ENCODE measurements around the gene MAGT1. TPM values are rescaled to one million over a fixed set of nuclear protein-coding genes. Genes with fewer than 3 reads are reported as not detected.

The MAGT1 gene
- total and polyA plus RNA-seq, 2 experiments from 2014 or later, result 50.5 to 58.9 TPM

- Histone ChIP-seq H3K9ac (no peak overlapping the region), H3K9me3 (ENCODE audit: low read depth) (no peaks in the 10 kb centered on the region), H3K4me1 (ENCODE audit: insufficient read depth) (no peaks in the 10 kb centered on the region), H3K9me2 (ENCODE audit: insufficient read depth) (no peaks in the 10 kb centered on the region), H3K79me2 (ENCODE audit: insufficient read depth) (no peaks in the 10 kb centered on the region), H3K27me3 (replicated peaks; ENCODE audit: insufficient read depth) (no peaks in the 10 kb centered on the region), H4K20me1 (ENCODE audit: insufficient read depth) (no peaks in the 10 kb centered on the region), H3K4me3 (no peak overlapping the region), H3K4me2 (ENCODE audit: unreplicated experiment) (no peak overlapping the region), H3K36me3 (ENCODE audit: low read depth) (no peaks in the 10 kb centered on the region), H2AFZ (no peak overlapping the region), H3F3A (ENCODE audit: insufficient read depth) (no peaks in the 10 kb centered on the region), H3K27ac (no peak overlapping the region)
- in situ Hi-C loops (cut with MboI), result no loop called here
- no peak for DNase-seq
- TF ChIP-seq EZH2phosphoT487 (IDR thresholded peaks at IDR 0.05; ENCODE audit: insufficient read depth, low read depth), result no peak
- no peak for TF ChIP-seq EZH2 (IDR thresholded peaks at IDR 0.05; ENCODE audit: insufficient read depth, poor library complexity, severe bottlenecking)
Observed at GRCh38 chrX:77936299-77936698, 41.1 kb upstream of the MAGT1 start.

- Histone ChIP-seq H3K9ac (no peak overlapping the region), H3K79me2 (ENCODE audit: insufficient read depth) (no peaks in the 10 kb centered on the region), H3K4me1 (ENCODE audit: insufficient read depth) (no peaks in the 10 kb centered on the region), H3K4me2 (ENCODE audit: unreplicated experiment) (no peak overlapping the region), H3K36me3 (ENCODE audit: low read depth) (no peaks in the 10 kb centered on the region), H3K27ac (no peak overlapping the region), H4K20me1 (ENCODE audit: insufficient read depth) (no peaks in the 10 kb centered on the region), H3K9me3 (ENCODE audit: low read depth) (no peaks in the 10 kb centered on the region), H2AFZ (no peak overlapping the region), H3K27me3 (replicated peaks; ENCODE audit: insufficient read depth) (no peaks in the 10 kb centered on the region), H3F3A (ENCODE audit: insufficient read depth) (no peaks in the 10 kb centered on the region), H3K9me2 (ENCODE audit: insufficient read depth) (no peaks in the 10 kb centered on the region), H3K4me3 (no peak overlapping the region)
- WGBS, 2 experiments (ENCODE audit: low coverage in 1 of 2, low lambda C conversion rate in 2 of 2, missing lambda C conversion rate in 2 of 2), result 87 to 93% methylated on average over 1 of the region's 1 CpG
- in situ Hi-C loops (cut with MboI), result no loop called here
- DNase-seq, result no peak
- TF ChIP-seq EZH2phosphoT487 (IDR thresholded peaks at IDR 0.05; ENCODE audit: insufficient read depth, low read depth) (no peak), EZH2 (IDR thresholded peaks at IDR 0.05; ENCODE audit: insufficient read depth, poor library complexity, severe bottlenecking) (no peak)
Observed at GRCh38 chrX:77935886-77936285, 40.7 kb upstream of the MAGT1 start.

GRCh38 chrX:77930581-77930980 is 35.3 kb upstream of the MAGT1 start:
- no peak for DNase-seq
- Histone ChIP-seq H4K20me1 (ENCODE audit: insufficient read depth) (no peaks in the 10 kb centered on the region), H3K9ac (no peak overlapping the region), H3K27me3 (replicated peaks; ENCODE audit: insufficient read depth) (no peaks in the 10 kb centered on the region), H3K4me1 (ENCODE audit: insufficient read depth) (no peaks in the 10 kb centered on the region), H3K9me3 (ENCODE audit: low read depth) (no peaks in the 10 kb centered on the region), H3K9me2 (ENCODE audit: insufficient read depth) (no peaks in the 10 kb centered on the region), H3K4me2 (ENCODE audit: unreplicated experiment) (no peak overlapping the region), H3K36me3 (ENCODE audit: low read depth) (no peaks in the 10 kb centered on the region), H3K27ac (no peak overlapping the region), H3K4me3 (no peak overlapping the region), H2AFZ (no peak overlapping the region), H3K79me2 (ENCODE audit: insufficient read depth) (no peaks in the 10 kb centered on the region), H3F3A (ENCODE audit: insufficient read depth) (no peaks in the 10 kb centered on the region)
- WGBS, 2 experiments (ENCODE audit: low coverage in 1 of 2, low lambda C conversion rate in 2 of 2, missing lambda C conversion rate in 2 of 2), result 8 to 36% methylated on average over 1 of the region's 1 CpG
- in situ Hi-C loops (cut with MboI), result no loop called here
- TF ChIP-seq EZH2 (IDR thresholded peaks at IDR 0.05; ENCODE audit: insufficient read depth, poor library complexity, severe bottlenecking) (no peak), EZH2phosphoT487 (IDR thresholded peaks at IDR 0.05; ENCODE audit: insufficient read depth, low read depth) (no peak)

- 92 to 95% methylated on average over 3 of the region's 3 CpGs for WGBS, 2 experiments (ENCODE audit: low coverage in 1 of 2, low lambda C conversion rate in 2 of 2, missing lambda C conversion rate in 2 of 2)
- H3K4me2 ChIP-seq (ENCODE audit: unreplicated experiment), result no peak overlapping the region
Observed at GRCh38 chrX:77925764-77926163, 30.5 kb upstream of the MAGT1 start.

GRCh38 chrX:77924320-77924859 is 29.2 kb upstream of the MAGT1 start:
- Histone ChIP-seq H3K27me3 (replicated peaks; ENCODE audit: insufficient read depth) (no peaks in the 10 kb centered on the region), H3K79me2 (ENCODE audit: insufficient read depth) (peaks cover 12% of the 10 kb centered on the region; the same call in 1 of the 2 replicates), H3K4me3 (no peak overlapping the region), H2AFZ (no peak overlapping the region), H3K4me1 (ENCODE audit: insufficient read depth) (no peaks in the 10 kb centered on the region), H3K36me3 (ENCODE audit: low read depth) (no peaks in the 10 kb centered on the region), H3F3A (ENCODE audit: insufficient read depth) (no peaks in the 10 kb centered on the region), H3K9me2 (ENCODE audit: insufficient read depth) (no peaks in the 10 kb centered on the region), H3K27ac (no peak overlapping the region), H3K4me2 (ENCODE audit: unreplicated experiment) (no peak overlapping the region), H4K20me1 (ENCODE audit: insufficient read depth) (no peaks in the 10 kb centered on the region), H3K9me3 (ENCODE audit: low read depth) (no peaks in the 10 kb centered on the region), H3K9ac (no peak overlapping the region)
- WGBS, 2 experiments (ENCODE audit: low coverage in 1 of 2, low lambda C conversion rate in 2 of 2, missing lambda C conversion rate in 2 of 2), result 97 to 98% methylated on average over 8 of the region's 8 CpGs
- DNase-seq, result no peak
- no peak for TF ChIP-seq EZH2 (IDR thresholded peaks at IDR 0.05; ENCODE audit: insufficient read depth, poor library complexity, severe bottlenecking)
- TF ChIP-seq EZH2phosphoT487 (IDR thresholded peaks at IDR 0.05; ENCODE audit: insufficient read depth, low read depth), result no peak
- in situ Hi-C loops (cut with MboI), result no loop called here

More at GRCh38 chrX:77925764-77926163, 30.5 kb upstream of the MAGT1 start:
- in situ Hi-C loops (cut with MboI), result no loop called here
- Histone ChIP-seq H3F3A (ENCODE audit: insufficient read depth) (no peaks in the 10 kb centered on the region), H3K9me2 (ENCODE audit: insufficient read depth) (no peaks in the 10 kb centered on the region), H2AFZ (no peak overlapping the region), H3K36me3 (ENCODE audit: low read depth) (no peaks in the 10 kb centered on the region), H3K27me3 (replicated peaks; ENCODE audit: insufficient read depth) (no peaks in the 10 kb centered on the region), H3K4me1 (ENCODE audit: insufficient read depth) (no peaks in the 10 kb centered on the region), H4K20me1 (ENCODE audit: insufficient read depth) (no peaks in the 10 kb centered on the region), H3K79me2 (ENCODE audit: insufficient read depth) (peaks cover 10% of the 10 kb centered on the region; the same call in 1 of the 2 replicates), H3K9me3 (ENCODE audit: low read depth) (no peaks in the 10 kb centered on the region), H3K4me3 (no peak overlapping the region), H3K9ac (no peak overlapping the region), H3K27ac (no peak overlapping the region)
- no peak for DNase-seq
- TF ChIP-seq EZH2phosphoT487 (IDR thresholded peaks at IDR 0.05; ENCODE audit: insufficient read depth, low read depth), result no peak
- TF ChIP-seq EZH2 (IDR thresholded peaks at IDR 0.05; ENCODE audit: insufficient read depth, poor library complexity, severe bottlenecking), result no peak
